ENCODE results near the gene SLC28A2. TPM values are rescaled to one million over a fixed set of nuclear protein-coding genes. Genes with fewer than 3 reads are reported as not detected.

SLC28A2 gene
- total RNA-seq, 1 donor from 2014 or later = not detected

GRCh38 chr15:45224621-45225217, 27.3 kb upstream of the SLC28A2 start:
- Histone ChIP-seq H3K4me1 (no peaks in the 10 kb centered on the region), H3K36me3 (no peaks in the 10 kb centered on the region), H3K9me3 (no peaks in the 10 kb centered on the region), H3K27ac (no peak overlapping the region), H3K4me3 (no peak overlapping the region), H3K27me3 (no peaks in the 10 kb centered on the region)
- TF ChIP-seq, protein P1, sequence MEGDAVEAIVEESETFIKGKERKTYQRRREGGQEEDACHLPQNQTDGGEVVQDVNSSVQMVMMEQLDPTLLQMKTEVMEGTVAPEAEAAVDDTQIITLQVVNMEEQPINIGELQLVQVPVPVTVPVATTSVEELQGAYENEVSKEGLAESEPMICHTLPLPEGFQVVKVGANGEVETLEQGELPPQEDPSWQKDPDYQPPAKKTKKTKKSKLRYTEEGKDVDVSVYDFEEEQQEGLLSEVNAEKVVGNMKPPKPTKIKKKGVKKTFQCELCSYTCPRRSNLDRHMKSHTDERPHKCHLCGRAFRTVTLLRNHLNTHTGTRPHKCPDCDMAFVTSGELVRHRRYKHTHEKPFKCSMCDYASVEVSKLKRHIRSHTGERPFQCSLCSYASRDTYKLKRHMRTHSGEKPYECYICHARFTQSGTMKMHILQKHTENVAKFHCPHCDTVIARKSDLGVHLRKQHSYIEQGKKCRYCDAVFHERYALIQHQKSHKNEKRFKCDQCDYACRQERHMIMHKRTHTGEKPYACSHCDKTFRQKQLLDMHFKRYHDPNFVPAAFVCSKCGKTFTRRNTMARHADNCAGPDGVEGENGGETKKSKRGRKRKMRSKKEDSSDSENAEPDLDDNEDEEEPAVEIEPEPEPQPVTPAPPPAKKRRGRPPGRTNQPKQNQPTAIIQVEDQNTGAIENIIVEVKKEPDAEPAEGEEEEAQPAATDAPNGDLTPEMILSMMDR (IDR thresholded peaks at IDR 0.05) = no peak
- no peak for DNase-seq (ENCODE audit: low spot score in 2 of 2)
- intact Hi-C loops (cut with DNase I) = no loop called here

DNA sequence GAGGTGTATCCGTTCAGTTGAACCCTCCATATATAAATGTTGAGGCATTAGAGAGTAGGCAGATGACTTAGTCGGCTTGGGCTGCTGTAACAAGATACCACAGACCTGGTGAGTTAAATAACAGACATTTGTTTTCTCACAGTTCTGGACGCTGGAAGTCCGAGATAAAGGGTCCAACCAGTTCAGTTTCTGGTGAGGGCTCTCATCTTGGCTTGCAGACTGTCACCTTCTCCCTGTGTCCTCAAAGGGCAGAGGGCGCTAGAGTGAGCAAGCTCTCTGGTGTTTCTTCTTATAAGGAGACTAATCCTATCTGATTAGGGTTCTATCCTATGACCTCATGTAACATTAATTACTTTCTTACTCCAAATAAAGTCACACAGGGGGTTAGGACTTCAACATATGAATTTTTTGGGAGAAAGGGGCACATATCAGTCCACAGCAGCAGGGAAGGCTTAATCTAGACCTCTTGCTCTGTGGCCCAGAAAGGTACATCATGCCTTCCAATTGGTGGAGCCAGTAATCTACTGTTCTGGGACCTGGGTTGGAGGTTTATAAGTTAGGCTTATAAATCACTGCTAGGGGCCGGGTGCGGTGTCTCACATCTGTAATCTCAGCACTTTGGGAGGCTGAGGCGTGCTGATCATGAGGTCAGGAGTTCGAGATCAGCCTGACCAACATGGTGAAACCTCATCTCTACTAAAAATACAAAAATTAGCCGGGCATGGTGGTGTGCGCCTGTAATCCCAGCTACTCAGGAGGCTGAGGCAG, 26.3 kb upstream of the SLC28A2 start:
- H3K4me1 ChIP-seq = no peaks in the 10 kb centered on the region
- intact Hi-C loops (cut with DNase I) = no loop called here
- no peaks in the 10 kb centered on the region for H3K27me3 ChIP-seq
- DNase-seq (ENCODE audit: low spot score in 2 of 2) = no peak
- H3K9me3 ChIP-seq = no peaks in the 10 kb centered on the region
- no peak overlapping the region for H3K27ac ChIP-seq
- H3K4me3 ChIP-seq = no peak overlapping the region
- TF ChIP-seq, protein P1 (IDR thresholded peaks at IDR 0.05) = no peak
- no peaks in the 10 kb centered on the region for H3K36me3 ChIP-seq

- intact Hi-C loops (cut with DNase I) = no loop called here
- H3K27me3 ChIP-seq = no peaks in the 10 kb centered on the region
Measured at GRCh38 chr15:45228931-45229330, 23.1 kb upstream of the SLC28A2 start.

GRCh38 chr15:45230245-45230965, 21.6 kb upstream of the SLC28A2 start:
- H3K36me3 ChIP-seq = no peaks in the 10 kb centered on the region
- H3K27me3 ChIP-seq = no peaks in the 10 kb centered on the region
- H3K9me3 ChIP-seq = peaks cover 0 to 2% of the 10 kb centered on the region in 2 donors
- no peak for DNase-seq (ENCODE audit: low spot score in 2 of 2)
- TF ChIP-seq, protein P1 (IDR thresholded peaks at IDR 0.05) = no peak
- intact Hi-C loops (cut with DNase I) = no loop called here
- H3K4me1 ChIP-seq = no peaks in the 10 kb centered on the region
- no peak overlapping the region for H3K27ac ChIP-seq
- H3K4me3 ChIP-seq = no peak overlapping the region

More at GRCh38 chr15:45228931-45229330, 23.1 kb upstream of the SLC28A2 start:
- H3K27ac ChIP-seq = no peak overlapping the region
- no peaks in the 10 kb centered on the region for H3K4me1 ChIP-seq
- TF ChIP-seq, protein P1 (IDR thresholded peaks at IDR 0.05) = no peak
- no peaks in the 10 kb centered on the region for H3K9me3 ChIP-seq
- H3K36me3 ChIP-seq = no peaks in the 10 kb centered on the region
- DNase-seq (ENCODE audit: low spot score in 2 of 2) = no peak
- no peak overlapping the region for H3K4me3 ChIP-seq

DNA sequence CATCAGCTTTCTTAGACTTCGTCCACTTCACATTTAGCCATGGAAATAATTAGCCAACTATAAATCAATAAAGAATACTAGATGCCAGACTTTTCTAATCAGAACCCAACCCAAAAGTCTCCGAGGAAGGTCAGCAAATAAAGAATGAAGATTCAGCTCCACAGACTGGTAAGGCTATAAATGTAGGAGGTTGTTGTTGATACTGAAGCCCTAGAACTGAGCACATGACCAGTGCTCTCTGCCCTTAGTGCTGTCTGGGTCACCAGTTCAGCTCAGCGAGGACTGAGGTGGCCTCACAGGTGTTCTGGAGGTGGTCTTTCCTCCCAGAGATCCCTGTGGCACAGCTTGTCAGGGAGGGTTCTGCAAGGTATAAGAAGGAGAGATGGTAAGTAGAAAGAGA, 20.9 kb upstream of the SLC28A2 start:
- intact Hi-C loops (cut with DNase I) = no loop called here
- Histone ChIP-seq H3K4me3 (no peak overlapping the region), H3K27me3 (no peaks in the 10 kb centered on the region), H3K4me1 (no peaks in the 10 kb centered on the region), H3K9me3 (peaks cover 0 to 2% of the 10 kb centered on the region in 2 donors), H3K36me3 (no peaks in the 10 kb centered on the region), H3K27ac (no peak overlapping the region)
- TF ChIP-seq, protein P1 (IDR thresholded peaks at IDR 0.05) = no peak
- no peak for DNase-seq (ENCODE audit: low spot score in 2 of 2)
